Activated naive CD4-positive, alpha-beta T cell treated with anti-CD3 and anti-CD28 coated beads, Interleukin-2, amount 10 ng/mL, durations not matched to agents 5 hours and 36 hours (primary cell): ENCODE data around the gene KCNK4. TPM values are rescaled to one million over a fixed set of nuclear protein-coding genes. Genes with fewer than 3 reads are reported as not detected.

Source experiments
- microRNA-seq: library from miRNA; unstranded; fragments of <30 nt; microRNA quantifications from one replicate; pipeline ENCODE4 v1.2.0, GENCODE V29; 2022; ENCODE audit warnings: borderline microRNAs expressed, borderline replicate concordance
- total RNA-seq, 2 experiments: library from RNA; stranded (reverse); gene quantifications; one replicate each; pipeline ENCODE4 v1.2.3, GENCODE V29; 2021

Gene KCNK4
- total RNA-seq: not detected

DNA sequence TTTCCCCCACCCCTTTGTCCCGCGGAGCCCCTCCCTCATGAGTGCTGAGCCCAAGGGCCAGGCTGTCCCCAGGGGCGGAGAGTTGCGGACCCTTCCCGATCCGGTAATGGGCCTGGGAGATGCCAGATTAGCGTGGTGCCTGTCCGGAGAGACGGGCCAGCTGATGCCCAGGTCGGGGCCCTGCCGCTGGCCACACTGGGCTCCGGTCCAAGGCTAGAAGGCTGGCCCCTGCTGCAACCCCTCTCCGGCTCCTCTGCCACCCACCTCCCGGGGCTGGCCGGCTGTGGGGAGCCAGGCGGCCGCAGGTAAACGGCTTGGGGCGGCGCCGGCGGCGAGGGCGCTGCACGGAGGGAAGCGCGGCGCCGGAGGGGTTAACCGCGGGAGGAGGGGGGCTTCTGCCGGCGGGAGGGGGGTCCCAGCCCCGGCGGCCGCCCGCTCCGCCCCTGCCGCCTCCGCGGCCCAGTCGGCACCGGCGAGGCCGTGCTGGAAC, at the start of gene KCNK4:
TSS of gene KCNK4 (plus strand) at position 41 of the 490 bp plus-strand sequence. CDS start 1,717 bp downstream, outside the sequence.

DNA sequence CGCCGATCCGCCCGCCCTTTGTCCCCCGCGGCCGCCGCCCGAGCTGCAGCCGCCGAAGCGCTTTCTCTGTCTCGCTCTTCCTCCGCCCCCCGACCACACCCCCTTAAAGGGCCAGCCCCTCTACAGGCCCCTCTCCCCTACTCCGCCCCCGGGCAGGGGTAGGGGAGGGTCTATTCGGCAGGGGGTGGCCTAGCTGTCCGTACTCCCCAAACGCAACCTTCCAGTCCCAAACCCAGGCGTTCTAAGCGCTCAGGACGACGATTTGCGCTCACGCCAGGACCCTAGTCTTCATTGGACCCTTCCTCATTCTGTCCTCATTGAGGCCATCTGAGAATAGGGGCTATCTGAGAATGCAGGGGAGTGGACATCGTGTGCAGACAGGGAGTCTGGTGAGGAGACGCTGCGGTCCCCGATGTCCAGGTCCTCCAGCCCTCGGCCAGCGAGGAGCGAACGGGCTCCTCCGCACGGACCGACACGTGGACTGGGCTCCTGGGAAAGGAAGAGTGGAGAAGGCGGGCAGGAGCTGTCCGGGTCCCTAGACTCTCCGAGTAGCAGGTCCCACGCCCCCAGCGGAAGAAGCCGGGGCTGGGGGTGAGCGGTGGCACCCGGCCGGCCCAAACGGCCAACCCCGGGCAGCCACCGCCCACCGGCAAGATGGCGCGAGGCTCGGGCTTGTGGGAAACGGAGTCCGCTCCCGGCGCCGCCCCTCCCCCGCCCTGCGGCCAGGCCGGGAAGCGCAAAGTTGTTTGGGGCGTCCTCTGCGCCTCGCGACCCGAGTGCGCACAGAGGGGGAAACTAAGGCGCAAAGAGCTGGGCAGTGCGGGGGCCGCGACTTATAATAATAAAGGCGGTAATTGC, 44.0 kb upstream of the KCNK4 start, which contains the start of gene PPP1R14B:
TSS of gene PPP1R14B (minus strand) at position 73 of the 858 bp plus-strand sequence. CDS start 270 bp downstream, outside the sequence.

GRCh38 chr11:64251016-64251752, 39.9 kb upstream of the KCNK4 start, which contains the start of gene PLCB3:
PLCB3 (plus strand) TSS chr11:64251530; CDS start chr11:64251650, 120 bp downstream.

DNA sequence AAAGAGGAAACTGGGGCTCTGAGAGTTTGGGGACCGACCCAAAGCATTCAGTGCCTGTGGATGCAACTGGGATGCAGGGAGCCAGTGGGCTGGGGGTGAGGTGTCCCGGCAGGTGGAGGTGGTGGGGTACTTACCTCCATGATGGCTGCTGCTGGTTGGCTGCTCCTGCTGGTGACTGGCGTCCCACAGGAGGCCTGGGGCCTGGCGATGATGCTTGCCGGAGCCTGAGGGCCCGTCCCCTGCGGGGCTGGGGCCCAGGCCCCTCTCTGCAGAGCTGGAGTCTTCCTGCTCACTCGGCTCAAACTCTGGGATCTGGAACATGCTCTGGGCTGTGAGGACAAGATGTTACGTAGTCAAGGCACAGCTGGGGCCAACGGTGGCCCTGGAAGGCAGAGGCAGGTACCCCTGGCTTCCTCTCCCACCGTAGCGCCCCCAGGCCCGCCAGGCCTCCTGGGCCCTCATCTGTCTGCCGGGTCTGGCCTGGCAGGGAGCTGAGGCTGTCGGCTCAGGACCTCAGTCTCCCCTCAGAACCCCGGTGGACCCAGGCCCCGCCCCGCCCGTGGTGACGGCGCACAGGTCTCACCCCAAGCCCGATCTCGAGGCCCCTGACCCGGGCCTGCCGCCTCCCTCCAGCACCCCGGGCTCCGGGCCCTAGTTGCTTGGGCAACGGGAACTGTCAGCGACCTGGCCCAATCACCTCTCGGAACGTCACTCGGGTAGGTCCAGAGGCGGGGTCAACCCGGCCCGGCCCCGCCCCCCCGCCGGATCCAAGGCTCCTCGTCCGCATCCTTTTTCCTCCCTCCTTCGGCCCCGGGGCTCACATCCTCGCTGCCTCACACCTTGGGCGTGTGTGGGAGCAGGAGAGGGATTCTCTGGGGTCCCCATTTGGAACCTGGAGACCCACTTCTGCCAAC, 6.8 kb upstream of the KCNK4 start, which contains the start of gene BAD:
TSS of gene BAD (minus strand) at position 618 of the 914 bp plus-strand sequence. CDS start at position 321, 297 bp downstream.

GRCh38 chr11:64284962-64285884, 5.9 kb upstream of the KCNK4 start, which contains the start of gene GPR137:
GPR137 (plus strand) TSS chr11:64285848; CDS start chr11:64286525, 677 bp downstream.

DNA sequence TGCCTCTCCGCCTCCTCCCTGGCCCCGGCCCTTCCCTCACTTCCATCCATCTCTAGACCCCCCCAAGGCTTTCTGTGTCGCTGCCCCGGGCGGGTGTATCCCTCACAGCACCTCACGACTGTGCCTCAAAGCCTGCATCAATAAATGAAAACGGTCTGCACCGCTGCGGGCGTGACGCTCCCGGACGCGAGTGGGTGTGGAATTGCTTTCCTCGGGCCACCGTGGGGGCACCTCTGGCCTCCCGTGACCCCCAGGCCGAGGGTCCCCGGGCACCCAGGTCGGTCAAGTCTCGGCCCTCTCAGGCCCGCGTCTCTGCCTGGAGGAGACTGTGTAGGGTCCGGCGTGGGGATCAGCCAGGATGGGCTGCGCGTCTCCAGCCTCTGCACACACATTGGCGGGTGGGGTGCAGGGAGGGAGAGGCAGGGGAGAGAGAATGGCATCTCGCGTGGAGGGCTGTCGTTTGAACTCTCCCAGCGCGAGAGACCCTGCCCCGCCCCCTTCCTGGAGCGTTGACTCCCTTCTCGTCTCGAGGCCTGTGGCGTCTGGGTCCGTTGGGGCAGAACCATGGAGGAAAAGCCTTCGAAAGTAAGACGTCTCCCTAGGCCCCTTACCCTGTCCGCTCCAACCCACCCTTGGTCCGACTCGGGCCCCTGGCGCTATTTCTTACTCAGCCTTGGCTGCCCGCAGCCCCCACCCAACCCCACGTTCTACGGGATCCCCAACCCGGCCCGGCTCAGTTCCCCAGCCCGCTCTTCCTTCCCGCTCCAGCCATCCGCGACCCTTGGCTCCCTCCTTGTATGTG, 8.9 kb downstream of the KCNK4 start, which contains the start of gene CATSPERZ:
TSS of gene CATSPERZ (plus strand) at position 512 of the 802 bp plus-strand sequence. CDS start at position 565, 53 bp downstream.

GRCh38 chr11:64305075-64305690, 14.1 kb downstream of the KCNK4 start, which contains the start of gene ESRRA:
ESRRA (plus strand) TSS chr11:64305524; CDS start chr11:64307180, 1,656 bp downstream.

DNA sequence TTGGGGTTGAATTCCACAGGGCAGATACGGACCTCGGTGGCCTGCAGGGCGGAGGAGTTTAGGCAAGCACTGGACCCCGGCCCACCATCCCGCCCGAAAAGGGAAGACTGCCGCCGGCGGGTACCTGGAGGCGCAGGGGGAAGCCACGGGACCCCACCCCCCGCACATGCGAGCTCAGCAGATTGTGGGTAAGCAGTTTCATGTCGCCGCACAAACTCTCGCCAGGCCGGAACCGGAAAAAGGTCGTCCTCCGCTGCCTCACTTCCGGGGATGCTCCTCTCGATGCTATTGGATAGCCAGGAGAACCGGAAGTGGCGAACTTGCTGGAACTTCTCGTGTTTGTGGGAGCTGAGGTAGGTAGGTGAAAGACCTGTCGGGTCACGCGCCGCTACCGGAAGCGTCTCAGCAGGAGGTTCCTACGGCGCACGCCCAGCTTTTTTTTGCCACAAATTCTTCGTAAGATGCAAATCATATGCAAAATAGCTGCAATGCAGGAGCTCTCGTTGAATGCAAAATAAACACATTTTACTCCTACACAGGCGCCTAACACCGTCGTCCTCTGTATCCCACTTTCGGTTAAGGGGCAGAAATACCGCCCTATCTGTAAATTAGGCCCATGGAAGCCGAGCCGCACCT, 26.3 kb downstream of the KCNK4 start, which contains the start of gene TRMT112:
TSS of gene TRMT112 (minus strand) at position 235 of the 636 bp plus-strand sequence. CDS start at position 202, 33 bp downstream.

GRCh38 chr11:64317961-64318765, 27.1 kb downstream of the KCNK4 start, which contains the start of gene PRDX5:
PRDX5 (plus strand) TSS chr11:64318121; CDS start chr11:64318216, 95 bp downstream.

GRCh38 chr11:64339754-64340408, 48.8 kb downstream of the KCNK4 start, which contains the start of gene CCDC88B:
CCDC88B (plus strand) TSS chr11:64340204; CDS start chr11:64340267, 63 bp downstream.

Small RNA genes within 50 kb of the gene (microRNA-seq; reads per million reads assigned to microRNA genes)
- 0.83 reads per million for gene MIR7155

Other genes starting within 250 kb of the KCNK4 start
- 10 to 100 TPM; 14.2 TPM for gene MACROD1, start 125.2 kb upstream of the KCNK4 start, total RNA-seq
- 100 to 1,000 TPM; 181 to 183 TPM for gene STIP1, start 105.1 kb upstream of the KCNK4 start, total RNA-seq
- gene FERMT3, start 84.6 kb upstream of the KCNK4 start, total RNA-seq: 100 to 1,000 TPM; 203 to 209 TPM
- gene TRPT1, start 65.1 kb upstream of the KCNK4 start, total RNA-seq: 10 to 100 TPM; 30.8 to 36.4 TPM
- gene NUDT22, start 65.0 kb upstream of the KCNK4 start, total RNA-seq: 10 to 100 TPM; 76.7 to 80.2 TPM
- gene DNAJC4, start 60.8 kb upstream of the KCNK4 start, total RNA-seq: 10 to 100 TPM; 43.9 to 44.9 TPM
- gene VEGFB, start 56.7 kb upstream of the KCNK4 start, total RNA-seq: 10 to 100 TPM; 81.2 to 88.6 TPM
- gene FKBP2, start 50.2 kb upstream of the KCNK4 start, total RNA-seq: 10 to 100 TPM; 28.4 to 28.8 TPM
- 10 to 100 TPM; 93.0 to 98.0 TPM for gene PPP1R14B, start 44.4 kb upstream of the KCNK4 start, total RNA-seq
- 10 to 100 TPM; 11.4 to 11.9 TPM for gene PLCB3, start 39.8 kb upstream of the KCNK4 start, total RNA-seq
- 10 to 100 TPM; 33.1 to 33.7 TPM for gene BAD, start 6.6 kb upstream of the KCNK4 start, total RNA-seq
- gene GPR137, start 5.5 kb upstream of the KCNK4 start, total RNA-seq: 10 to 100 TPM; 26.2 to 26.7 TPM
- not detected for gene CATSPERZ, start 9.1 kb downstream of the KCNK4 start, total RNA-seq
- 10 to 100 TPM; 34.1 to 37.7 TPM for gene ESRRA, start 14.2 kb downstream of the KCNK4 start, total RNA-seq
- 100 to 1,000 TPM; 156 to 165 TPM for gene TRMT112, start 26.3 kb downstream of the KCNK4 start, total RNA-seq
- 100 to 1,000 TPM; 110 to 116 TPM for gene PRDX5, start 26.8 kb downstream of the KCNK4 start, total RNA-seq
- gene CCDC88B, start 48.9 kb downstream of the KCNK4 start, total RNA-seq: 100 to 1,000 TPM; 115 to 126 TPM
- gene RPS6KA4, start 67.9 kb downstream of the KCNK4 start, total RNA-seq: 10 to 100 TPM; 31.8 to 35.0 TPM